C4-2B (cell line): ENCODE measurements around the gene JAK3.
"Not testable (repeated sequence)": the region's sequence is repeated elsewhere in the genome, so short reads cannot be mapped to it uniquely, and the experiment has no call there.

ENCODE experiments used
- H3K27ac ChIP-seq: fragments of 450-650 bp; 2 replicates; pipeline ENCODE4 v1.5.1; 2017
- ZFX ChIP-seq: fragments of 450-650 bp; IDR thresholded peaks from 2 replicates; pipeline ENCODE4 v1.6.1; 2017
- TF ChIP-seq, protein P1 (sequence below): fragments of 450-650 bp; conservative IDR thresholded peaks from 2 replicates; pipeline ENCODE4 v1.5.1; 2017; ENCODE audit warnings: mild to moderate bottlenecking

Gene JAK3

DNA sequence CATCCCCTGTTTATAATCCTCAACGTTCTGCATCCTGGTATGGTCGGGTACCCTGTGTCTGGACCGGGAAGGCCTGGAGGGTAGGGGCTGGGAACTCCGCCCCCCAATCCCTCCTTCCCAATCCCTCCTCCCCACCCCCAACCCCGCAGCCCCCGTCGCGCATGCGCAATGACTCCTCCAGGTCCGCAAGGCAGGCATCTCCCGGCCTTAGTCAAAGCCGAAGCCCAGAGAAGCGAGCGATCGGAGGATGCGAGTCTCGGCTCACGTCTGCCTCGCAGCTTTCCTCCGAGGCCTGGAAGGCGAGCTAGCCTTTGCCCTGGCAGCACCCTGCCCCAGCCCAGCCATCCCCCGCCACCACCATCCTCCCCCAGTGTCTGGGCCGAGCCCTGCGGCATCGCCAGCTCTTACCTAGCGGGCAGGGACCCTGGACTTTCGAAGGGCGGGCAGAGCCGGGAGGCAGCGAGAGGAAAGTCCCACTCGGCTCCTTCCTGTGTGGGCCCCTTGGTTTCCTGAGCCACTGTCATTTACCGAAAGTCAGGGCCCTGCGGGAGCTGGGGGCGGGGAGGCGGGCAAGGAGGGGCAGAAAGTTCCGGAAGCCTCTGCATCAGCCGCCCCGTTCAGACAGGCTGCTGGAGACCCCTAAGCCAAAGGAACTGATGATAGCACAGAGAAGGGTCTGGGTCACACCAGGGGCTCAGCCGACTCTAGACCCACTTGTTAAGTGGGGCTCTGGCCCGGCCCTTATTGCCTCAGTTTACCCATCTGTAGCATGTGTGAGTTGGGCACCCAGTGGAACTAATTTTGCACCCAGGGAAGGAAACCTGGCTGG, at the start of gene JAK3:
TSS of gene JAK3 (minus strand) at position 445 of the 829 bp plus-strand sequence. CDS start 3,565 bp downstream, outside the sequence.
- no peak for TF ChIP-seq ZFX
- H3K27ac ChIP-seq, result no peak within 1 kb of the TSS

DNA sequence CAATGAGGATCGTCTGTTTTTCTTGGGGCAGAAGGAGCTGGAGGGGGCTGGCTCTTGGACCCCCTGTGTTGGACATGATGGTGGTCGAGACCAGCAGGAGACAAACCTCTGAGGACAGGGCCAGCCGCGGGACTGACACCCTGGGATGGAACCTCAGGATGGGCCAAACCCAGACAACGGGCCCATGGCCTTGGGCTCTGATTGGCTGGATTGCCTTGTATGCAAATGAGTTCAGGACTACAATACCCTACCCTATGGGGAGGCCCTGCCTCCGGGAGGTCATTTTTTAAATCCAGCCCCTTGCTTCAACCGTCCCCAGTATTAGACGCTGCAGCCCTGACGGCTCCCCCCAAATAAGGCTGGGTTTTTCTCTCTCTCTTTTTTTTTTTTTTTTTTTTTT, 46.0 kb upstream of the JAK3 start:
- no peak overlapping the region for H3K27ac ChIP-seq
- TF ChIP-seq ZFX, result no peak
- TF ChIP-seq, protein P1, sequence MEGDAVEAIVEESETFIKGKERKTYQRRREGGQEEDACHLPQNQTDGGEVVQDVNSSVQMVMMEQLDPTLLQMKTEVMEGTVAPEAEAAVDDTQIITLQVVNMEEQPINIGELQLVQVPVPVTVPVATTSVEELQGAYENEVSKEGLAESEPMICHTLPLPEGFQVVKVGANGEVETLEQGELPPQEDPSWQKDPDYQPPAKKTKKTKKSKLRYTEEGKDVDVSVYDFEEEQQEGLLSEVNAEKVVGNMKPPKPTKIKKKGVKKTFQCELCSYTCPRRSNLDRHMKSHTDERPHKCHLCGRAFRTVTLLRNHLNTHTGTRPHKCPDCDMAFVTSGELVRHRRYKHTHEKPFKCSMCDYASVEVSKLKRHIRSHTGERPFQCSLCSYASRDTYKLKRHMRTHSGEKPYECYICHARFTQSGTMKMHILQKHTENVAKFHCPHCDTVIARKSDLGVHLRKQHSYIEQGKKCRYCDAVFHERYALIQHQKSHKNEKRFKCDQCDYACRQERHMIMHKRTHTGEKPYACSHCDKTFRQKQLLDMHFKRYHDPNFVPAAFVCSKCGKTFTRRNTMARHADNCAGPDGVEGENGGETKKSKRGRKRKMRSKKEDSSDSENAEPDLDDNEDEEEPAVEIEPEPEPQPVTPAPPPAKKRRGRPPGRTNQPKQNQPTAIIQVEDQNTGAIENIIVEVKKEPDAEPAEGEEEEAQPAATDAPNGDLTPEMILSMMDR, result no peak

DNA sequence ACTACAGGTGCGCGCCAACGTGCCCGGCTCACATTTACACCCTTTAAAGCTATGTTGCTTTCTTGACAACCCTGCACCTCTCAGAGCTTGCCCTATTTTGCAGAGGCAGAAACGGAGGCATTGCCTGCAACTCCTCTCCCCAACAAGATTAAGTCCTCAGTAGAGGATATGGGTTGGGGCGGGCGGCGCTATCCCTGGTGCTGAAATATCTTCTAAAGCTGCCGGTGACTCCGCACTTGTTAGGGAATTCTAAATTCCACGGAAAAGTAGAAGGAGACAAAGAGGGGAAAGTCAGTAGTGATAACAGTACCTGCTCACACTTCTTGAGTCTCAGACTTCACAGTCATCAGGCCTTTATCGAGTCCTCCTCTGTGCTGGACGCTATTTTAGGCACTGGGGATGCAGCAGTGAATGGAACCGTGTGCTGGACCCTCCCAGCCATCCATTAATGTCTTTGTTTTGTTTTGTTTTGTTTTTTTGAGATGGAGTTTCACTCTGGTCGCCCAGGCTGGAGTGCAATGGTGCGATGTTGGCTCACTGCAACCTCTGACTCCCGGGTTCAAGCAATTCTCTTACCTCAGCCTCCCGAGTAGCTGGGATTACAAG, 41.9 kb upstream of the JAK3 start:
- no peak overlapping the region for H3K27ac ChIP-seq
- no peak for TF ChIP-seq ZFX
- TF ChIP-seq, protein P1, result no peak

DNA sequence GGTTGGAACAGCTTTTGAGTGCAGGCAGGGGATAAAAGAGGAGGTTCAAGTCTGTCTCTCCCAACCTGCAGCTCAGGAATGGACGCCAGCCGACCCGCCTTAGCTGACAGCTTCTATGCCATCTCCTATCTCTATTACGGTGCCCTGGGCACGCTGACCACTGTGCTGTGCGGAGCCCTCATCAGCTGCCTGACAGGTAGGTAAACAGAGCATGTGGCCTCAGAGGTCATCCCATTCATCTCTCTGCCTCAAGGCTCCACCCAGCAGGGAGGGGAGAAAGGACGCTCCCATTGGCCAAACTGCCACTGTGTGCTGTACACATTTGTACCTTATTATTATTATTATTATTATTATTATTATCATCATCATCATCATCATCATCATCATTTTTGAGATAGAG, 40.5 kb upstream of the JAK3 start:
- TF ChIP-seq, protein P1, result no peak
- no peak overlapping the region for H3K27ac ChIP-seq

DNA sequence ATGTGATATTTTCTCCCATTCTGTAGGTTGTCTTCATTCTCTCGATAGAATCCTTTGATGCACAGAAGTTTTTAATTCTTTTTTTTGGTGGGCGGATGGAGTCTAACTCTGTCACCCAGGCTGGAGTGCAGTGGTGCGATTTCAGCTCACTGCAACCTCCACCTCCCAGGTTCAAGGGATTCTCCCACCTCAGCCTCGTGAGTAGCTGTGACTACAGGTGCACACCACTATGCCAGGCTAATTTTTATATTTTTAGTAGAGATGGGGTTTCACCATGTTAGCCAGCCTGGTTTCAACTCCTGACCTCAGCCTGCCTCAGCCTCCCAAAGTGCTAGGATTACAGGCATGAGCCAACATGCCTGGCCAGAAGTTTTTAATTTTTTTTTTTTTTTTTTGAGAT, 39.4 kb upstream of the JAK3 start:
- H3K27ac ChIP-seq, result not testable (repeated sequence)

DNA sequence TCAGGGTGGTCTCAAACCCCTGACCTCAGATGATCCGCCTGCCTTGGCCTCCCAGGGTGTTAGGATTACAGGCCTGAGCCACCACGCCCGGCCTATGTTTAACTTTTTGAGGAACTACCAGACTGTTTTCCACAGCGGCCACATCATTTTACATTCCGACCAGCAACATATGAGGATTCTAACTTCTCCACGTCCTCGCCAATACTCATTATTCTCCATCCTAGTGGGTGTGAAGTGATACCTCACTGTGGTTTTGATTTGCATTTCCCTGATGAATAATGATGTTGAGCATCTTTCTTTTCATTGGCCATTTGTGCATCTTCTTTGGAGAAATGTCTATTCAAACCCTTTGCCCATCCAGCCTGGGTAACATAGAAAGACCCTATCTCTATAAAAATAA, 38.7 kb upstream of the JAK3 start:
- H3K27ac ChIP-seq, result no peak overlapping the region
- no peak for TF ChIP-seq ZFX
- TF ChIP-seq, protein P1, result no peak

DNA sequence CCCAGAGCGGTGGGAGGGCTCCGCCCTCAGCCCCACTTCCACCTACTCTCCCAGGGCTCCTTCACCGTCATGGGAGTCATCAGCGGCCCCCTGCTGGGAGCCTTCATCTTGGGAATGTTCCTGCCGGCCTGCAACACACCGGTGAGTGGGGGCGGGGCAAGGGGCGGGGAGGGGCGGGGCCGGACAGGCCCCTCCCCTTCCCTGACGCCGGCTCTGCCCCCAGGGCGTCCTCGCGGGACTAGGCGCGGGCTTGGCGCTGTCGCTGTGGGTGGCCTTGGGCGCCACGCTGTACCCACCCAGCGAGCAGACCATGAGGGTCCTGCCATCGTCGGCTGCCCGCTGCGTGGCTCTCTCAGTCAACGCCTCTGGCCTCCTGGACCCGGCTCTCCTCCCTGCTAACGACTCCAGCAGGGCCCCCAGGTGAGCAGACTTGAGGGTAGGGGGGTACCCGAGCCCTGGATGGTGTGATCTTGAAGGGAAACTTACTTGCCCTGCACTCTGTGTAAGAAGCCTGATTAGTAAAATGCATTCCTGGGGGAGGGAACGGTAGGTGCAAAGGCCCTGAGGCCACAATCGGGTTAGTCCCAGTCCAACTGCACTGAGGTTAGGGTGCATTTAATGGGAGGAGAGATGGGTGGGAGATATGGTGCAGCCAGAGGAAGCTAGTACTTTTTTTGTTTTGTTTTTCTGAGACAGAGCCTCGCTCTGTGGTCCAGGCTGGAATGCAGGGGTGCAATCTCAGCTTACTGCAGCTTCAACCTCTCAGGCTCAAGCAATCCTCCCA, 36.0 kb upstream of the JAK3 start:
- H3K27ac ChIP-seq, result no peak overlapping the region
- TF ChIP-seq ZFX, result no peak
- TF ChIP-seq, protein P1, result no peak

DNA sequence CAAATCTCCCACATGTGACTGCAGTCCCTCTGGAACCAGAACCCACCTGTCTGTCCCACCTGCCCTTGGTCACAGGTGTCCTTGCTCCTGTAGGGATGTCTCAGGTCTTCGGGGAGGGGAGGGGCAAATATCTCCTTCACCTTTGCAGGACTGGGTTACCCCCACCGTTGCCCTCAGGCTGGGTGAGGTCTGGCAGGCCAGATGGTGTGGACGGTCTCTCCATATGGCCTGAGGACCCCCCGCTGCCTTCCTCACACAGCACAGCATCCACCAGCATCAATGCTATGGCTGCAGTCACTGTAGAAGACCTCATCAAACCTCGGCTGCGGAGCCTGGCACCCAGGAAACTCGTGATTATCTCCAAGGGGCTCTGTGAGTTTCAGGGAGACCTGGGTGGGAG, 33.9 kb upstream of the JAK3 start:
- no peak for TF ChIP-seq ZFX
- TF ChIP-seq, protein P1, result no peak
- H3K27ac ChIP-seq, result no peak overlapping the region
